HG03342 (cell line): Measurements from ENCODE around the gene SYNJ2BP.
"Not testable (repeated sequence)": the region's sequence is repeated elsewhere in the genome, so short reads cannot be mapped to it uniquely, and the experiment has no call there.

Experiments used
- ATAC-seq: cut with Tn5 transposase; IDR thresholded peaks from one replicate; pipeline ENCODE4 v1.9.1; 2021; ENCODE audit warnings: mild to moderate bottlenecking, moderate library complexity; ENCODE audit not compliant: unreplicated experiment

Gene SYNJ2BP

GRCh38 chr14:70416725-70417349, at the start of gene SYNJ2BP:
SYNJ2BP (minus strand) TSS chr14:70417090; CDS start chr14:70416963, 127 bp downstream.
- no peak for ATAC-seq

GRCh38 chr14:70454731-70455130, 37.8 kb upstream of the SYNJ2BP start:
- ATAC-seq, result no peak

GRCh38 chr14:70451874-70452273, 35.0 kb upstream of the SYNJ2BP start, which contains the start of gene ADAM21:
ADAM21 (plus strand) TSS chr14:70452174; CDS start chr14:70457500, 5,326 bp downstream.
- ATAC-seq, result no peak

GRCh38 chr14:70448633-70449340, 31.9 kb upstream of the SYNJ2BP start:
- ATAC-seq, result no peak

- ATAC-seq, result no peak
Observed at GRCh38 chr14:70442750-70443149, 25.9 kb upstream of the SYNJ2BP start.

- no peak for ATAC-seq
Observed at GRCh38 chr14:70441641-70442040, 24.8 kb upstream of the SYNJ2BP start.

- no peak for ATAC-seq
Observed at GRCh38 chr14:70436867-70437266, 20.0 kb upstream of the SYNJ2BP start.

GRCh38 chr14:70426555-70426954, 9.7 kb upstream of the SYNJ2BP start:
- not testable (repeated sequence) for ATAC-seq

- ATAC-seq, result no peak
Observed at GRCh38 chr14:70425354-70425753, 8.5 kb upstream of the SYNJ2BP start.

- no peak for ATAC-seq
Observed at GRCh38 chr14:70422538-70422937, 5.6 kb upstream of the SYNJ2BP start.

GRCh38 chr14:70419270-70419931, 2.5 kb upstream of the SYNJ2BP start:
- ATAC-seq, result not testable (repeated sequence)

GRCh38 chr14:70416338-70416724, 559 bp downstream of the SYNJ2BP start:
- no peak for ATAC-seq

GRCh38 chr14:70415788-70416187, 1.1 kb downstream of the SYNJ2BP start:
- no peak for ATAC-seq

- no peak for ATAC-seq
Observed at GRCh38 chr14:70407621-70408020, 9.3 kb downstream of the SYNJ2BP start.

- ATAC-seq, result not testable (repeated sequence)
Observed at GRCh38 chr14:70406216-70406615, 10.7 kb downstream of the SYNJ2BP start.

GRCh38 chr14:70403335-70403734, 13.6 kb downstream of the SYNJ2BP start:
- ATAC-seq, result not testable (repeated sequence)

GRCh38 chr14:70401643-70402042, 15.2 kb downstream of the SYNJ2BP start:
- no peak for ATAC-seq

GRCh38 chr14:70398706-70399431, 18.0 kb downstream of the SYNJ2BP start:
- no peak for ATAC-seq

- no peak for ATAC-seq
Observed at GRCh38 chr14:70398280-70398679, 18.6 kb downstream of the SYNJ2BP start.

GRCh38 chr14:70397746-70398145, 19.1 kb downstream of the SYNJ2BP start:
- ATAC-seq, result no peak

GRCh38 chr14:70394674-70395306, 22.1 kb downstream of the SYNJ2BP start:
- ATAC-seq, result no peak
